Spleen (tissue), 11 donors: Measurements from ENCODE around the gene SPTBN1. TPM values are rescaled to one million over a fixed set of nuclear protein-coding genes. Genes with fewer than 3 reads are reported as not detected.
A peak's percentile ranks its signal among the peaks of the same experiment; 100 is the strongest.

Experiments
- DNase-seq: peaks from one replicate; pipeline ENCODE4 v3.0.0-alpha.2; 2020
- H3K27ac ChIP-seq, 8 donors: fragments of 200-600 bp; sonication (generic) in 7 of 8; 1 replicate in 4 of 8; 2 replicates in 4 of 8; pipeline versions ENCODE4 v1.5.0 to v1.8.0; 2016 to 2021; ENCODE audit warnings: inconsistent platforms in 4 of 8, mild to moderate bottlenecking in 4 of 8, moderate library complexity in 1 of 8
- H3K27me3 ChIP-seq, 7 donors: fragments of 200-600 bp; sonication (generic) in 6 of 7; replicated peaks in 1 of 7; 1 replicate in 4 of 7; 2 replicates in 3 of 7; pipeline versions ENCODE4 v1.5.0 to v1.8.0; 2016 to 2021; ENCODE audit warnings: inconsistent platforms in 3 of 7, mild to moderate bottlenecking in 1 of 7
- H3K36me3 ChIP-seq, 6 donors: fragments of 200-600 bp; sonication (generic) in 5 of 6; 1 replicate in 4 of 6; 2 replicates in 2 of 6; pipeline versions ENCODE4 v1.5.0 to v1.8.0; 2016 to 2021; ENCODE audit warnings: inconsistent platforms in 2 of 6
- H3K4me1 ChIP-seq, 6 donors: fragments of 200-600 bp; sonication (generic) in 5 of 6; 1 replicate in 3 of 6; 2 replicates in 3 of 6; pipeline versions ENCODE4 v1.5.0 to v1.8.0; 2016 to 2021; ENCODE audit warnings: inconsistent platforms in 3 of 6
- H3K4me3 ChIP-seq, 8 donors: fragments of 200-600 bp; sonication (generic) in 7 of 8; 1 replicate in 4 of 8; 2 replicates in 4 of 8; pipeline versions ENCODE4 v1.5.0 to v1.8.0; 2016 to 2021; ENCODE audit warnings: inconsistent platforms in 4 of 8, mild to moderate bottlenecking in 4 of 8, moderate library complexity in 2 of 8
- H3K9me3 ChIP-seq, 8 donors: fragments of 200-600 bp; sonication (generic) in 7 of 8; 1 replicate in 4 of 8; 2 replicates in 4 of 8; pipeline versions ENCODE4 v1.5.0 to v1.8.0; 2016 to 2021; ENCODE audit warnings: inconsistent platforms in 4 of 8
- CTCF ChIP-seq, 11 experiments: fragments of 200-600 bp in 7 of 11; fragments of 450-650 bp in 4 of 11; sonication (generic) in 4 of 11; IDR thresholded peaks in 8 of 11; conservative IDR thresholded peaks in 3 of 11; 1 replicate in 7 of 11; 2 replicates in 4 of 11; pipeline versions ENCODE4 v1.4.0 to v1.8.0; 2016 to 2021; ENCODE audit warnings: antibody characterized with exemption in 11 of 11, inconsistent platforms in 4 of 11, mild to moderate bottlenecking in 1 of 11
- POLR2A ChIP-seq, 3 donors: fragments of 450-650 bp; IDR thresholded peaks; one replicate each; pipeline ENCODE4 v1.5.1; 2017; ENCODE audit warnings: antibody characterized with exemption in 3 of 3, mild to moderate bottlenecking in 1 of 3
- POLR2AphosphoS5 ChIP-seq, 3 donors: sonication (generic); formaldehyde crosslinking; IDR thresholded peaks; one replicate each; pipeline ENCODE4 v1.5.1; 2017; ENCODE audit warnings: antibody characterized with exemption in 3 of 3
- WGBS, 5 donors: extraction: QIAGEN DNeasy Blood & Tissue Kit in 3 of 5; methylation state at CpG; one replicate each; pipeline versions ENCODE4 v1.1.5 to v1.1.7; 2013 to 2018; 5-methylcytosine and 5-hydroxymethylcytosine counted together
- intact Hi-C: fragments of 100-400 bp; cut with DNase I; formaldehyde crosslinking; loops from one replicate; pipeline ENCODE4 v1.15.0; 2023; ENCODE audit warnings: low total_unique reads
- polyA plus RNA-seq, 3 donors: library from polyadenylated mRNA; stranded (reverse); fragments of 200-250 nt; gene quantifications; one replicate each; pipeline ENCODE4 v1.2.1, GENCODE V29; 2013
- total RNA-seq, 7 donors: library from RNA; depleted of rRNA in 3 of 7; stranded (reverse); fragments of >200 nt in 3 of 7; fragmentation: NEBNext Ultra II Directional in 4 of 7; extraction: Animal tissue kit (Norgen Biotek cat#: 25700) in 4 of 7; gene quantifications; one replicate each; pipeline versions ENCODE4 v1.1.0 to v1.2.1, GENCODE V29; 2016 to 2021
- donor health status: healthy with polysubstance abuse.
- donor health status: DM: no; HTN: no; CAD: no; lungs with moderate emphysema.
- donor health status: DM: no; HTN: no; CAD: no.
- donor health status: Bipolar disorder and iron deficiency.
- donor health status: healthy.
- donor health status: DM: no; HTN: no; CAD: no.
- donor health status: DM: yes; HTN: yes; CAD: no.

The SPTBN1 gene
- total and polyA plus RNA-seq, 10 donors: 32.7 to 352 (median 269) TPM

- intact Hi-C loops: loop anchor here (10.0 kb wide), 1 partner anchor 131 kb away; no protein-coding TSS in a partner anchor
- DNase-seq: no peak
- Histone ChIP-seq H3K4me3 (no peak overlapping the region), H3K4me1 (peaks cover 0 to 39% (median 26%) of the 10 kb centered on the region in 6 donors), H3K27me3 (no peaks in the 10 kb centered on the region), H3K36me3 (peaks cover 0 to 21% (median 0%) of the 10 kb centered on the region in 6 donors), H3K9me3 (no peaks in the 10 kb centered on the region), H3K27ac (peak overlapping the region in 4 of 8 donors; percentile 9 to 58 (median 42))
- TF ChIP-seq POLR2A (IDR thresholded peaks at IDR 0.05) (no peak), POLR2AphosphoS5 (IDR thresholded peaks at IDR 0.05) (no peak), CTCF (IDR thresholded peaks at IDR 0.05 in 8 of 11, conservative IDR thresholded peaks at IDR 0.05 in 3 of 11) (no peak)
- WGBS, 5 donors: 83 to 95% (median 91%) methylated on average over 4 of the region's 4 CpGs
Measured at GRCh38 chr2:54523324-54523959, 67.3 kb downstream of the SPTBN1 start.

GRCh38 chr2:54524226-54524991, 68.3 kb downstream of the SPTBN1 start:
- no peaks in the 10 kb centered on the region for H3K27me3 ChIP-seq
- 48 to 67% (median 58%) methylated on average over 13 of the region's 13 CpGs for WGBS, 5 donors
- intact Hi-C loops: loop anchor here (10.0 kb wide), 1 partner anchor 130 kb away; no protein-coding TSS in a partner anchor
- DNase-seq: no peak
- H3K4me1 ChIP-seq: peaks cover 0 to 37% (median 23%) of the 10 kb centered on the region in 6 donors
- no peak overlapping the region for H3K4me3 ChIP-seq
- H3K27ac ChIP-seq: peak overlapping the region in 7 of 8 donors; percentile 40 to 68 (median 58)
- no peak for TF ChIP-seq POLR2A (IDR thresholded peaks at IDR 0.05)
- no peak for TF ChIP-seq CTCF (IDR thresholded peaks at IDR 0.05 in 8 of 11, conservative IDR thresholded peaks at IDR 0.05 in 3 of 11)
- peak in 1 of 3 donors; percentile 39 for TF ChIP-seq POLR2AphosphoS5 (IDR thresholded peaks at IDR 0.05)
- peaks cover 0 to 26% (median 0%) of the 10 kb centered on the region in 6 donors for H3K36me3 ChIP-seq
- H3K9me3 ChIP-seq: no peaks in the 10 kb centered on the region

- Histone ChIP-seq H3K4me3 (no peak overlapping the region), H3K27ac (peak overlapping the region in 6 of 8 donors; percentile 44 to 68 (median 59)), H3K27me3 (no peaks in the 10 kb centered on the region), H3K9me3 (no peaks in the 10 kb centered on the region), H3K36me3 (peaks cover 0 to 32% (median 0%) of the 10 kb centered on the region in 6 donors), H3K4me1 (peaks cover 0 to 35% (median 23%) of the 10 kb centered on the region in 6 donors)
- intact Hi-C loops: loop anchor here (5.0 to 10.0 kb wide), 2 partner anchors 129 to 177 kb away; no protein-coding TSS in a partner anchor
- DNase-seq: no peak
- TF ChIP-seq POLR2AphosphoS5 (IDR thresholded peaks at IDR 0.05) (no peak), POLR2A (IDR thresholded peaks at IDR 0.05) (no peak), CTCF (IDR thresholded peaks at IDR 0.05 in 8 of 11, conservative IDR thresholded peaks at IDR 0.05 in 3 of 11) (no peak)
- WGBS, 5 donors: 92 to 95% (median 93%) methylated on average over 9 of the region's 9 CpGs
Measured at GRCh38 chr2:54525321-54525720, 69.2 kb downstream of the SPTBN1 start.
